Measurements from ENCODE around the gene ZFHX3.
A peak's percentile ranks its signal among the peaks of the same experiment; 100 is the strongest.

ZFHX3 gene

GRCh38 chr16:72818236-72818845, 229.6 kb downstream of the ZFHX3 start:
- no peak for DNase-seq
- H3K36me3 ChIP-seq: peaks cover 5% of the 10 kb centered on the region; the same call in 1 of the 2 replicates
- peak; percentile 34 for TF ChIP-seq CTCF (IDR thresholded peaks at IDR 0.05; ENCODE audit: low read depth, low read length)

GRCh38 chr16:72815348-72816318, 232.3 kb downstream of the ZFHX3 start:
- no peak overlapping the region for H3K4me3 ChIP-seq (ENCODE audit: low read depth, low read length)
- no peaks in the 10 kb centered on the region for H3K27me3 ChIP-seq
- no peaks in the 10 kb centered on the region for H3K9me3 ChIP-seq
- H3K4me1 ChIP-seq: peaks cover 22% of the 10 kb centered on the region
- TF ChIP-seq CTCF (IDR thresholded peaks at IDR 0.05; ENCODE audit: low read depth, low read length): no peak
- DNase-seq: no peak
- H3K36me3 ChIP-seq: peaks cover 10% of the 10 kb centered on the region

More at GRCh38 chr16:72818236-72818845, 229.6 kb downstream of the ZFHX3 start:
- H3K4me1 ChIP-seq: peaks cover 30% of the 10 kb centered on the region
- H3K9me3 ChIP-seq: no peaks in the 10 kb centered on the region
- H3K4me3 ChIP-seq (ENCODE audit: low read depth, low read length): no peak overlapping the region
- no peaks in the 10 kb centered on the region for H3K27me3 ChIP-seq

GRCh38 chr16:72814226-72814625, 233.7 kb downstream of the ZFHX3 start:
- no peak overlapping the region for H3K4me3 ChIP-seq (ENCODE audit: low read depth, low read length)
- DNase-seq: no peak
- H3K4me1 ChIP-seq: peaks cover 13% of the 10 kb centered on the region

GRCh38 chr16:72812672-72813071, 235.3 kb downstream of the ZFHX3 start:
- DNase-seq: no peak
- no peaks in the 10 kb centered on the region for H3K9me3 ChIP-seq
- H3K27me3 ChIP-seq: no peaks in the 10 kb centered on the region
- peaks cover 17% of the 10 kb centered on the region for H3K4me1 ChIP-seq
- peaks cover 17% of the 10 kb centered on the region for H3K36me3 ChIP-seq
- no peak for TF ChIP-seq CTCF (IDR thresholded peaks at IDR 0.05; ENCODE audit: low read depth, low read length)
- no peak overlapping the region for H3K4me3 ChIP-seq (ENCODE audit: low read depth, low read length)

More at GRCh38 chr16:72814226-72814625, 233.7 kb downstream of the ZFHX3 start:
- Histone ChIP-seq H3K27me3 (no peaks in the 10 kb centered on the region), H3K36me3 (peaks cover 17% of the 10 kb centered on the region), H3K9me3 (no peaks in the 10 kb centered on the region)
- no peak for TF ChIP-seq CTCF (IDR thresholded peaks at IDR 0.05; ENCODE audit: low read depth, low read length)

GRCh38 chr16:72811876-72812275, 236.1 kb downstream of the ZFHX3 start:
- Histone ChIP-seq H3K4me1 (peaks cover 16% of the 10 kb centered on the region), H3K36me3 (peaks cover 17% of the 10 kb centered on the region), H3K4me3 (ENCODE audit: low read depth, low read length) (no peak overlapping the region), H3K9me3 (no peaks in the 10 kb centered on the region), H3K27me3 (no peaks in the 10 kb centered on the region)
- TF ChIP-seq CTCF (IDR thresholded peaks at IDR 0.05; ENCODE audit: low read depth, low read length): no peak
- no peak for DNase-seq

All from BE2C (cell line).